K562 (cell line): Measurements from ENCODE around the gene PTPMT1. TPM values are rescaled to one million over a fixed set of nuclear protein-coding genes. Genes with fewer than 3 reads are reported as not detected.

ENCODE experiments used
- NCOA4 ChIP-seq: fragments of 450-650 bp; IDR thresholded peaks from 2 replicates; pipeline ENCODE4 v1.6.1; 2018; ENCODE audit warnings: mild to moderate bottlenecking; ENCODE audit not compliant: partially characterized antibody
- PBX2 ChIP-seq, 2 experiments: IDR thresholded peaks in 1 of 2; conservative IDR thresholded peaks in 1 of 2; 2 replicates each; pipeline ENCODE4 v1.6.1; 2016; ENCODE audit warnings: low read depth in 2 of 2, mild to moderate bottlenecking in 1 of 2, missing compliant biosample characterization in 1 of 2, missing genetic modification characterization in 1 of 2, moderate library complexity in 1 of 2
- RB1 ChIP-seq: fragments of 450-650 bp; IDR thresholded peaks from 2 replicates; pipeline ENCODE4 v1.6.1; 2017; ENCODE audit warnings: low read depth, mild to moderate bottlenecking
- SMAD4 ChIP-seq: fragments of 250-450 bp; sonication (Bioruptor Pico); conservative IDR thresholded peaks from 2 replicates; pipeline ENCODE4 v1.8.0; 2021; ENCODE audit warnings: inconsistent platforms, mild to moderate bottlenecking, moderate library complexity
- SRSF9 ChIP-seq: fragments of 200-400 bp; formaldehyde crosslinking; IDR thresholded peaks from 2 replicates; pipeline ENCODE4 v1.6.1; 2017; ENCODE audit warnings: low read depth, low read length, borderline replicate concordance
- ZFX ChIP-seq: sonication (generic); formaldehyde crosslinking; IDR thresholded peaks from 2 replicates; pipeline ENCODE4 v1.8.0; 2022; ENCODE audit warnings: mild to moderate bottlenecking, missing genetic modification reagents, moderate library complexity
- ZNF146 ChIP-seq: IDR thresholded peaks from one replicate; pipeline ENCODE4 v1.6.1; 2018; ENCODE audit warnings: missing compliant biosample characterization; ENCODE audit not compliant: unreplicated experiment
- ZNF282 ChIP-seq: sonication (generic); formaldehyde crosslinking; IDR thresholded peaks from 2 replicates; pipeline ENCODE4 v1.8.1; 2023; ENCODE audit warnings: missing genetic modification reagents
- ZNF384 ChIP-seq: IDR thresholded peaks from 2 replicates; pipeline ENCODE4 v1.6.1; 2012; ENCODE audit warnings: low read depth, low read length, improper control_type of control experiment
- polyA plus RNA-seq, 8 experiments: library from polyadenylated mRNA; depleted of rRNA in 4 of 8; stranded (reverse) in 5 of 8; unstranded in 3 of 8; fragments of >200 nt; fragmentation: Nextera tagmentation in 2 of 8; fragmentation: Illumina TruSeq in 1 of 8; extraction: Ambion mirVana in 2 of 8; extraction: Trizol in 1 of 8; gene quantifications; 2 replicates each; pipeline versions ENCODE4 v1.2.1 to v1.2.3, GENCODE V29; 2011 to 2014; ENCODE audit warnings: inconsistent platforms in 1 of 8, missing spikeins in 1 of 8
- total RNA-seq, 7 experiments: library from RNA; depleted of rRNA in 6 of 7; stranded (reverse); fragments of >200 nt in 6 of 7; fragmentation: Illumina TruSeq in 2 of 7; extraction: Trizol in 2 of 7; gene quantifications; 2 replicates each; pipeline versions ENCODE4 v1.2.1 to v1.2.3, GENCODE V29; 2011 to 2021; ENCODE audit warnings: low replicate concordance in 1 of 7
- TF ChIP-seq, protein P1 (sequence below), 2 experiments: IDR thresholded peaks; 2 replicates each; pipeline ENCODE4 v1.6.1; 2012; ENCODE audit warnings: improper control_type of control experiment in 2 of 2, low read depth in 2 of 2, low read length in 2 of 2, borderline replicate concordance in 1 of 2

Gene PTPMT1
- total and polyA plus RNA-seq, 9 of the 15 experiments (the other 6 are each of a cell fraction or from before 2014, with no cell fraction given) = 10.4 to 140 (median 67.2) TPM

DNA sequence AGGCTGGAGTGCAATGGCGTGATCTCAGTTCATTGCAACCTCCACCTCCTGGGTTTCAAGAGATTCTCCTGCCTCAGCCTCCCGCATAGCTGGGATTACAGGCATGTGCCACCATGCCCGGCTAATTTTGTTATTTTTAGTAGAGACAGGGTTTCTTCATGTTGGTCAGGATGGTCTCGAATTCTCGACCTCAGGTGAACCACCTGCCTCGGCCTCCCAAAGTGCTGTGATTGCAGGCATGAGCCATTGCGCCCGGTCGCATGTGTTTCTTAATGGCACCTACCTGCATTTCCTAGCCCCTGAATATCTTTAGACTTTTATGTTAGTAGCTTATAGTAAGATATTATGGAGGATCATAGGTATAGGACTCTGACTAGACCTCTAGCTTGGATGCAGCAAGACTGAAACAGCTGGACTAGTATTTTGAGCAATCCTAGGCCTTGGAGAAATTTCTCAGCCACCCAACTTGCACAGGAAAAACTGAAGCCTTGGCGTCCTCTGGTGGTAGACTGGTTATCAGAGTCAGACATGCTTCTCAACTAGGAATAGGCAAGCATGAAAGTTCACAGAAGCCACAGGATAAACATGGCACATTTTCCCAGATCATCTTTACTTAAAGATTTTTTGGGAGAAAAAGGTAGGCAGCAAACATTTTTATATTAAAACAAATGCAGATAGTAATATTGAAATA lies 51.5 kb downstream of the PTPMT1 start (continued):
- TF ChIP-seq SRSF9 = no peak
- no peak for TF ChIP-seq RB1
- TF ChIP-seq SMAD4 (CRISPR knock-in tag) = no peak
- no peak for TF ChIP-seq NCOA4
- no peak for TF ChIP-seq PBX2 (CRISPR knock-in tag; IDR thresholded peaks at IDR 0.05; ENCODE audit: low read depth)
- TF ChIP-seq PBX2 (tag; conservative IDR thresholded peaks at IDR 0.05; ENCODE audit: low read depth) = no peak
- no peak for TF ChIP-seq ZNF146 (CRISPR knock-in tag)
- TF ChIP-seq, protein P1, sequence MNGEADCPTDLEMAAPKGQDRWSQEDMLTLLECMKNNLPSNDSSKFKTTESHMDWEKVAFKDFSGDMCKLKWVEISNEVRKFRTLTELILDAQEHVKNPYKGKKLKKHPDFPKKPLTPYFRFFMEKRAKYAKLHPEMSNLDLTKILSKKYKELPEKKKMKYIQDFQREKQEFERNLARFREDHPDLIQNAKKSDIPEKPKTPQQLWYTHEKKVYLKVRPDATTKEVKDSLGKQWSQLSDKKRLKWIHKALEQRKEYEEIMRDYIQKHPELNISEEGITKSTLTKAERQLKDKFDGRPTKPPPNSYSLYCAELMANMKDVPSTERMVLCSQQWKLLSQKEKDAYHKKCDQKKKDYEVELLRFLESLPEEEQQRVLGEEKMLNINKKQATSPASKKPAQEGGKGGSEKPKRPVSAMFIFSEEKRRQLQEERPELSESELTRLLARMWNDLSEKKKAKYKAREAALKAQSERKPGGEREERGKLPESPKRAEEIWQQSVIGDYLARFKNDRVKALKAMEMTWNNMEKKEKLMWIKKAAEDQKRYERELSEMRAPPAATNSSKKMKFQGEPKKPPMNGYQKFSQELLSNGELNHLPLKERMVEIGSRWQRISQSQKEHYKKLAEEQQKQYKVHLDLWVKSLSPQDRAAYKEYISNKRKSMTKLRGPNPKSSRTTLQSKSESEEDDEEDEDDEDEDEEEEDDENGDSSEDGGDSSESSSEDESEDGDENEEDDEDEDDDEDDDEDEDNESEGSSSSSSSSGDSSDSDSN (IDR thresholded peaks at IDR 0.05; ENCODE audit: borderline replicate concordance in 1 of 2, low read depth in 2 of 2, low read length in 2 of 2) = no peak
- TF ChIP-seq ZNF384 = 0 out of 2 replicates have a peak, but pooled peaks have one; percentile 5
- no peak for TF ChIP-seq ZFX
- TF ChIP-seq ZNF282 (CRISPR knock-in tag) = no peak
- TF ChIP-seq, all 486 proteins: peak for 10
